Right renal cortex interstitium (tissue), 3 donors: ENCODE measurements around the gene ADARB2. TPM values are rescaled to one million over a fixed set of nuclear protein-coding genes. Genes with fewer than 3 reads are reported as not detected.
"Not testable (repeated sequence)": the region's sequence is repeated elsewhere in the genome, so short reads cannot be mapped to it uniquely, and the experiment has no call there.

Experiments
- DNase-seq, 3 donors: peaks; one replicate each; pipeline ENCODE4 v3.0.0-alpha.2; 2013; ENCODE audit warnings: low read depth in 3 of 3, low spot score in 2 of 3
- polyA plus RNA-seq, 3 donors: library from polyadenylated mRNA; unstranded; fragments of 120-200 nt; gene quantifications; one replicate each; pipeline ENCODE4 v1.2.1, GENCODE V29; 2013; ENCODE audit not compliant: insufficient read length in 3 of 3

ADARB2 gene
- polyA plus RNA-seq, 3 donors, result 0.87 to 1.4 (median 1.4) TPM

GRCh38 chr10:1417574-1417973, 319.8 kb downstream of the ADARB2 start:
- no peak for DNase-seq

DNA sequence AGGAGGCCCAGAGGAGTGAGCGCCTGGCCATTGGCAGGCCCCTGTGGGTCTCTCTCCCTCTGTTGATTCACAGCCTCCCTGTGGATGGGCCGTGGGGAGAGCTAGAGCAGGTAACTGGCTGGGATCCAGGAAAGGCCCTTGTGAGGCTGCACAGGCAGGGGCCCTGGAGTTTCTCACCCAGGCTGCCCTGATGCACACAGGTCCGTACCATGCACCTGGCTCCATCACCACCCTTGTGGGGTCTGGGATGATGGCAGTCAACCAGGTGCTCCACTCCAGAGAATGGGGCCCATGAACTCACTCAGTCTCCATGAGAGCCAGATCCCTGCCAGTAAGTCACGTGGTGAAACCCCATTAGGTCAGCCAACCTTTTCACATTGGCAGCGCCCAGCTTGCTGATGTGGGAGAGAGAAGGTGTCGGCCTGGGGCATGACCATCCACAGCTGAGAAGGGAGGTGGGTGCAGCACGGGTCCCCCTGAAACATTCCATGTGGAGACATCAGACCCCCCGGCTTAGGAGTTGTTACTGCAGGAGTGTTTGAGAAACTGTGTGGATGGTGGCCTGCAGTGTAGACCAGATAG, 320.8 kb downstream of the ADARB2 start:
- DNase-seq, result no peak

- DNase-seq, result no peak
These were observed 322.4 kb downstream of the ADARB2 start for GRCh38 chr10:1414893-1415292.

GRCh38 chr10:1414346-1414745, 323.0 kb downstream of the ADARB2 start:
- not testable (repeated sequence) for DNase-seq

DNA sequence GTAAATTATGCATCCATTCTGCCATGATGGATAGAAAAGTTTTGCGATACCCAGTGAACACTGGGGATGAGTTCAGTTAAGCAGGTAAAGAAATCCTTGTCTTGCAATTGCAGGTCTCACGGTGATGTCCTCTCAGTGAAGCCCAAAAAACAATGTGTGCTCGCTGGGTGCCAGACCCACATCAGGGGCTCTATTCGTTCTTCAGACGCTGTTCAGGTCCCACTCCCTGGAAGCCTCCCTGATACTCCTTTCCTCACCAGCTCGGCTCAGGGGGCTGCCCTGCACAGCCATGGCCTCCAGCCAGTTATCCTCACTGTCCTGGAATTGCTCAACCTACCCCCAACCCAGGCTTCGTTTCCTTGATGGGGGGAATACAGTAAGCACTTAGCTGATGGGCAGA, 323.5 kb downstream of the ADARB2 start:
- DNase-seq, result no peak

DNA sequence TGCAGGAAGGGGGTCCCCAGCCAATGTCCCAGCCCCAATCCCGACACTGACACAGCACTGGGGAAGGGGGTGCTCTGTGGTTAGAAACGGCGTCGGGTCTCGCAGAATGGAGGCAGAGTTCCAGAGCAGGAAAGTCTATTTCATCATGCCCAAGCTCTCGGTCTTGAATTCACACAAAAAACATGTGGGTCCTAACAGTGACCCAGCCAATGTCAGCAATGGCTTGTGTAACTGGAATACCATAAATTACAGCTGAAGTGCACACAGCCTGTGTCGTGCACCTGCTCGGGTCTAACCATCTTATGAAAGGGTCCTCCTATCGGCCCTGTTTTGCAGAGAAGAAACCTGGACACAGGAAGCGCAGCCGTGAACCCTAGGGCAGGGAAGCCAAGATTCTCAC, 324.1 kb downstream of the ADARB2 start:
- no peak for DNase-seq

DNA sequence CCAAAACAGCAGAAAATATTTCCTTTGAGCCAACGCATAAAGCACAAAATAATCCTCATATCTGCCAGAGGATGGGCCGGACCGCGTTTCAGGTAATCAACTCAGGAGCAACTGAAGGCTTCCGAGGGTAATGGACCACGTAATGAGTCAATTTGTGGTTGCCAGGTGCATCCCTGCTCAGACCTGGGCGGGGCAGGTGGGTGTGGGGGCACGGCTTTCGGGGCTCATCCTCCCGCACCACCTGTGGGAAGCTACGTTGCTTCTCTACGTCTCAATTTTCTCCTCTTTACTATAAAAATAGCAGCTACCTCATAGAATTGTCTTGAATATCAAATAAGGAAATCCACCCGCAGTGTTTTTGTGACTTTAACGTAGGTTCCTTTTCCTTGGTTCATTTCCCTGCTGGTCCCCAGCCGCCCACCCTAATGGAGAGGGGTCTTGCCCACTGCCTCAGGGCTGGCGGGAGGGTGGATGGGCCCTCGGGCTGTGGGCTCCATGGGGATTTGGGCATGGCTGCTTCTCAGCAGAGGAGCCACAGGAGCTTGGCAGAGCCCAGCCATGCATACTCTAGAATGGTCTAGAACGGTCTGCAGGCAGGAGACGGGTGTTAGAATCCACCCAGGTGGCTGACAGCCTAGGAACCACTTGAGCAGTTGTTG, 324.7 kb downstream of the ADARB2 start:
- no peak for DNase-seq

DNA sequence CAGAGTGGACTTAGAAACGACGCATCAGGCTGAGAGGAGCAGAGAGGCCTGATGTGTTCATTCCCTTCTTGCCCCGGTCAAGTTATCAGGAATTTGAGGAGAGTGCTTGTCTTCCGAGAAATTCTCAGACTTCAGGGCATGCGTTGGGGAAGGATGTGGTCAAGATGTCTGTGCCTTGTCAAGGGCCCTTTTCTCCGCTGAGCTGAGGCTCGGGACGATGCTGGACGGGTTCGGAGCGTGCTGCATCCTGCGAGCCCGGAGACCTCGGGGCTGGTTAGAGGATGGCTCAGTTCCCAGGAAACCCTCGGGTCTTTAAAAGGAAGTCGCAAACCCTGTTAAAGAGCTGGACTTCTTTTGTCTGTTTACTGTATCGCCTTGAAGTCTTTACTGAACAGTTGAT, 325.4 kb downstream of the ADARB2 start:
- no peak for DNase-seq

GRCh38 chr10:1411451-1411850, 325.9 kb downstream of the ADARB2 start:
- DNase-seq, result no peak

DNA sequence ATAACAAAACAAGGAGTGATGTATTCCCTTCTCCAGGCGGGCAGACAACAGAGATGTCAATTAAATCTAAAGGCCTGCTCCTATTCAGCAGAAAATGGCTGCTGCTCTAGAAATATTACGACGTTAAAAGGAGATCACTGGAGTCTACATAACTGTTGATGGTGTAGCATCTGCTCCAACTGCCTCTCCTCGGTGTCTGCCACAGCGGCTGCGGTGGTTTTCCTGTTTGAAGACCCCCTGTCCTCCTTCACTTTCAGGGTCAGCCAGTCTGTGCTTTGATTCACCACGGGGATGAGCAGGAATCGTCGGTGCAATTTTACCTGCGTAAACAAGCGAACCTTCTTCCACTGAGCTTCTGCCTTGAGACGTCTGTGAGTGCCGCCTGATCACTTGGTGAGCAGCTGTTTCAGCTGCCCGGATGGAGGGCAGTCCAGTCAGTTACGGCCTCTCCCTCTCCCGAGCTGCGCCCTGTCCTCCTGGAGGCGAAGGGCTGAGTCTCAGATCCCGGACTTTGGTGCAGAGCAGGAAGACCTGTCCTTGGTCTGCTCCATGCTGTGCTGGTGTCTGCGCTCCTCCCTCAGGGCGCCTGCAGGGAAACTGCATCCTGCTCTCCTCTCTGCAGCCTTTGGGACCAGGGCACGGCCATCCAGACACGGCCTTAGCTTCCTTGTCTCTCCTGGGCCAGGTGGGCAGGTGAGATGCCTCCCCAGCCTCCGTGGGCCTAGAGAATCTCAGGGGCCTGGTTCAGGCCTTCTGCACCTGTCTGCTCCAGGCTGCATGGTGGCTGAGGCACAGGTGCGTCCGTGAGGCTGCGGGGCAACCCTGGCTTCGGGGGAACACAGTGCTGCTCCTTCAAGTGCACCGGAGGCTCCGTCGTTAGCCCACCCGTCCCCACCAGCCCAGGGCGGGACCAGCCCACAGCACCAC, 326.6 kb downstream of the ADARB2 start:
- no peak for DNase-seq

DNA sequence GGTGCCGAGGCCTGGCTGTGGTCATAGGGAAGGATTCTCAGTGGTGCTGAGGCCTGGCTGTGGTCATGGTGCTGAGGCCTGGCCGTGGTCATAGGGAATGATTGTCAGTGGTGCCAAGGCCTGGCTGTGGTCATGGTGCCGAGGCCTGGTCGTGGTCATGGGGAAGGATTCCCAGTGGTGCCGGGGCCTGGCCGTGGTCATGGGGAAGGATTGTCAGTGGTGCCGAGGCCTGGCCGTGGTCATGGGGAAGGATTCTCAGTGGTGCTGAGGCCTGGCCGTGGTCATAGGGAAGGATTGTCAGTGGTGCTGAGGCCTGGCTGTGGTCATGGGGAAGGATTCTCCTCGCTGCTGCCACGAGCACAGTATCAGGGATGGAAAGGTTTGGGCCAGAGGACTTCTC, 327.3 kb downstream of the ADARB2 start:
- DNase-seq, result no peak

DNA sequence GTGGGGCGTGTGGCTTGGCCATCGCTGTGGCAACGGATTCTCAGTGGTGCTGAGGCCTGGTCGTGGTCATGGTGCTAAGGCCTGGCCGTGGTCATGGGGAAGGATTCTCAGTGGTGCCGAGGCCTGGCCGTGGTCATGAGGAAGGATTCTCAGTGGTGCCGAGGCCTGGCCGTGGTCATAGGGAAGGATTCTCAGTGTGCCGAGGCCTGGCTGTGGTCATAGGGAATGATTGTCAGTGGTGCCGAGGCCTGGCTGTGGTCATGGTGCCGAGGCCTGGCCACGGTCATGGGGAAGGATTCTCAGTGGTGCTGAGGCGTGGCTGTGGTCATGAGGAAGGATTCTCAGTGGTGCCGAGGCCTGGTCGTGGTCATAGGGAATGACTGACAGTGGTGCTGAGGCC, 327.9 kb downstream of the ADARB2 start:
- no peak for DNase-seq

GRCh38 chr10:1408651-1409367, 328.5 kb downstream of the ADARB2 start:
- no peak for DNase-seq

DNA sequence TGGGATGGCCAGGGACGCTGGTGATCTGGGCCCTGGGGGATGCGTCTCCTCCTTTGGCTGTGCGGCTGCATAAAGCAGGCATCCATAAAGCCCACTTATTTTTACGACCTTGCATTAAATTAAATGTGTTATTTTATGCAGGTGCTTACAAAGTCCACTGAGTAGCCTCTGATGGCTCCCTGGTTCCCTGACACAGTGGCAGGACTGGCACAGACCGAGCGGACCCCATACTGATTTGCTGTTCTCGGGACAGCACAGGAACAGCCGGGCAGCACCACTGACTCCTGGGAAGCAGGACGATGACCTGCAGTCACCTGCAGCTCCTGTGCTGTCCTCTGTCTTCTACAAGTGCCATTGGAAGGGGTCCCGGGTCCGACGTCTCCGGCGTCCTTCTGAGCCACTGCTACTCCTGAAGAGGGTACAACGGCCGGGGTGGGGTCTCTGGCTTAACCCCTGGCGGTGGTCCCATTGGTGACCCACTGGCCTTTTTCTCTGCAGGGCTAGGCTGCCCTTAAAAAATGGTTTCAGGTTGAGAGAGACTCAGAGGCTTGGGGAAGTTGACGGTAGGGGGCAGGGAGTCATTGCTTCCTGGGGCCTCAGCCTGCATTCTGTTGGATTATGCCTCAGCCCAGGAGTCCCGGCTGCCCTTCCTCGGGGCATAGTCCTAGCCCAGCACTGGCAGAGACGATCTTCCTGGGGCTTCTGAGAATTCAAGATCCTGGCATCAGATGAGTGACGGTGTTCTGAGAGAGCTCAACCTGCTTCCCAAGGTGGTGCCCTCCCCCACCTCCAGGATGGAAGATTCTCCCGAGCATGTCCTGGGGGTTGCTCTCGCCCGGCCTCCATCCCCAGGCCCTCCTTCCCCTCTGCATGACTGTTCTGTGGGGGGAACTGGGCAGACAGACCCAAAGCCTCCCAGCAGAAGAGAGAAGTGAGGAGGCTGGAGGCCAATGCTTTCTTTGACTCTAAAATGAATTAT, 330.1 kb downstream of the ADARB2 start:
- DNase-seq, result no peak

- no peak for DNase-seq
These were observed 331.0 kb downstream of the ADARB2 start for GRCh38 chr10:1406132-1406966.

DNA sequence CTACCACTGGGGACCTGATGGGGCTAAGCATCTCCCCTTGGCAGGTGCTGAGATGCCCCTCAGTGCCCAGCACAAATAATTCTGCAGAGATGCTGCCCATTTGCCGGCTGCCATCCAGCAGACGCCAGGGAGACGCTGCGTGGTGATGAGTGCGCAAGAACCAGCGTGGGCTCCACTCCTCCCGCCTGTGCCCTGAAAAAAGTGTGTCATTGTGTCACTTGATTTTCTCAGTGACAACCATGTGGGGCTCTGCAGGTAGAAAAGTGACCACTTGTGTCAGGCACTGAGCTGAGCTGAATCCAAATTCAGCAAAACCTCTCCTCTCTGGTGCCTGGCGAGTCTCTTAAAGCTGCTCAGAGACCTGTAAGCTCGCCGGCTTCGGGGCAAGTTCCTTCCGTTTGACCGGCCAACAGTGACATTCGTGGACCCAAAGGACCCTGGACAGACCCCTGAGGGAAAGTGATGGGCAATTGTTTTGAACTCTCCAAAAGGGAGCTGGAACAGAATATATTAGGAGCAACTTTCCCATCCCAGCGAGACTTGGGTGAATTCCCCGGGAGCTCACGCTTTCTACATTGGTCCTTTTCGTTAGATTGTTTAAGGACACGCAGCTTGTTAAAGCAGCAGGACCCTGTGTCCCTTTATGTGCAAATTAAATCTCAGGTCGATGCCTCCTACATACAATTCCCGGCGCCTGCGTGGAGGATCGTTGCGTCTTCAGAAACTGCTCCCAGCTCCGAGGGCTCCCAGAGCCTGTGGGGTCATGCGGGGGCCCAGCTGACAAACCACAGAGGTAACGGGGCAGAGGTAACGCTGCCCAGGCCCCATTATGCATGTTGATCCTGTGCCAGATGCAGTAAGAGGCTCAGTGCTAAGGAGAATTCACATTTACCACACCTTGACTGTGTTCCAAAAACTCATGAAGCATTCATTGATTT, 332.7 kb downstream of the ADARB2 start:
- no peak for DNase-seq

DNA sequence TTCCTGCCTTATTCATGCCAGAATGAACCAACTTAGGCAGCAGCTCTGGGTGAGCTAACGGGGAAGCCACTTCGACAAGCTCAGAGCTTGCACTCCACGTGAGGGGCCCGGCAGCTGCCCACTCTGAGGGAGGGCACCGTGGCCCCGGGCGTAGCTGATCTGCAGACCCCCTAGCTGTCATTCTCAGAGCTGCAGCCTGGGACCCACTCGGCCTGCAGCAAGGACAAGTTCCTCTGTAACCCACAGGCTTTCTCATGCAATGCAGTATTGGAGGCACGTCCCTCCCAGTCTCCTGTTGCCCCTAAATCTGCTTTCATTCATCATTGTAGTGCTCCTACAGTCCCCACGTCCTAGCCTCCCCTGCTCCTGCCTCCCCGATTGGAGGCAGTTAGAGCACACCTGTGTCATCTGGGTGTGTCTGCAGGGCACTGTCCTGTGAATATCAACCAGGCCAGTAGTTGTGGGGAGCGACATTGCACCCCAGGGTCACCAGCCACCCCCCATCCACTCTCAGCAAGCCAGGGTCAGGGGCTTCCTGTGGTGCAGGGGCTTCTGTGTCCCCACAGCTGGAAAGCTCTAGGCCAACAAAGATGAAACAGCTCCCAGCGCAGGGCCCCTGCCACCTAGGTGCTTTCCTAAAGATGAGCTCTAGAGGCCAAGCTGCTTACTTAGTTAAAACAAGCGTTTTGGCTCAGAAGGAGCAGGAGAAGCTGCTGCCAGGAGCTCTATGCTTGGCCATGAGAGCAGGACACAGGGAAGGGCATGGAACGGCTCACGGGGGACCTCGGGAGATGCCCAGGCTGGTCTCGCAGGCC, 333.6 kb downstream of the ADARB2 start:
- DNase-seq, result no peak
